ENCODE measurements around the gene CCDC82.
A peak's percentile ranks its signal among the peaks of the same experiment; 100 is the strongest.
"Not testable (repeated sequence)": the region's sequence is repeated elsewhere in the genome, so short reads cannot be mapped to it uniquely, and the experiment has no call there.

Gene CCDC82

GRCh38 chr11:96389720-96390487 is at the start of gene CCDC82, which contains the start of gene JRKL:
Gene CCDC82, minus strand, starts transcription at chr11:96389912. Its CDS starts 5,165 bp downstream, at chr11:96384747.
Gene JRKL, plus strand, starts transcription at chr11:96390013. Its CDS starts 637 bp downstream, at chr11:96390650.
- peak; percentile 99 for DNase-seq

GRCh38 chr11:96432654-96433053 is 42.9 kb upstream of the CCDC82 start:
- not testable (repeated sequence) for DNase-seq

DNA sequence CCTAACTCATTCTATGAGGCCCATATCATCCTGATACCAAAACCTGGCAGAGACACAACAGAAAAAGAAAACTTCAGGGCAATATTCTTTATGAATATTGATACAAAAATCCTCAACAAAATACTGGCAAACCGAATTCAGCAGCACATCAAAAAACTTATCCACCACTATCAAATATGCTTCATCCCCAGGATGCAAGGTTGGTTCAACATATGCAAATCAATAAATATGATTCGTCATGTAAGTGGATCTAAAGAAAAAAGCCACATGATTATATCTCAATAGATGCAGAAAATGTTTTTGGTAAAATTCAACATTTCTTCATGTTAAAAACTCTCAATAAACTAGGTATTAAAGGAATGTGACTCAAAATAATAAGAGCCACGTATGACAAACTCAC is 41.0 kb upstream of the CCDC82 start:
- no peak for DNase-seq

DNA sequence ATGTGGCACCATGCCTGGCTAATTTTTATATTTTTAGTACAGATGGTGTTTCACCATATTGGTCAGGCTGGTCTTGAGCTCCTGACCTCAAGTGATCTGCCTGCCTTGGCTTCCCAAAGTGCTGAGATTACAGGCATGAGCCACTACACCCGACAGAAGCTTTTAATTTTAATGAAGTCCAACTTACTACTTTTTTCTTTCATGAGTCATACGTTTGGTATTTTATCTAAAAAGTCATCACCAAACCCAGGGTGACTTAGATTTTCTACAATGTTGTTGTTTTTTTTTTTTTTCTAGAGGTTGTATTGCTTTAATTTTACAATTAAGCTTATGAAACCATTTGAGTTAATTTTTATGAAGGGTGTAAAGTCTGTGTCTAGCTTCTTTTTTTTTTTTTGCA is 35.0 kb upstream of the CCDC82 start:
- DNase-seq = no peak

DNA sequence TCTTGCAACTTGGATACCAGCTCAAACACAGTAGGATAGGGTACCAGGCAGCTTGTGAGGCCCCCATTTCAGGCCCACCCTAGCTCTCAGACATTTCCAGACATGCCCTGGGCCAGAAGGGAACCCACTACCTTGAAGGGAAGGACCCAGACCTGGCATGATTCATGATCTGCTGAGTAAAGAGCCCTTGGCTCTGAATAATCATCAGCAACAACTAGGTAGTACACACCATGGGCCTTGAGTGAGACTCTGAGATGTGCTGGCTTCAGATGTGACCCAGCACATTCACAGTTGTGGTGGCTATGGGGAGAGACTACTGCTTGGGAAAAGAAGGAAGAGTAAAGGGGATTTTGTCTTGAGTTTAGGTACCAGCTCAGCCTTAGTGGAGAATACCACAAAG is 23.7 kb upstream of the CCDC82 start:
- DNase-seq = no peak

DNA sequence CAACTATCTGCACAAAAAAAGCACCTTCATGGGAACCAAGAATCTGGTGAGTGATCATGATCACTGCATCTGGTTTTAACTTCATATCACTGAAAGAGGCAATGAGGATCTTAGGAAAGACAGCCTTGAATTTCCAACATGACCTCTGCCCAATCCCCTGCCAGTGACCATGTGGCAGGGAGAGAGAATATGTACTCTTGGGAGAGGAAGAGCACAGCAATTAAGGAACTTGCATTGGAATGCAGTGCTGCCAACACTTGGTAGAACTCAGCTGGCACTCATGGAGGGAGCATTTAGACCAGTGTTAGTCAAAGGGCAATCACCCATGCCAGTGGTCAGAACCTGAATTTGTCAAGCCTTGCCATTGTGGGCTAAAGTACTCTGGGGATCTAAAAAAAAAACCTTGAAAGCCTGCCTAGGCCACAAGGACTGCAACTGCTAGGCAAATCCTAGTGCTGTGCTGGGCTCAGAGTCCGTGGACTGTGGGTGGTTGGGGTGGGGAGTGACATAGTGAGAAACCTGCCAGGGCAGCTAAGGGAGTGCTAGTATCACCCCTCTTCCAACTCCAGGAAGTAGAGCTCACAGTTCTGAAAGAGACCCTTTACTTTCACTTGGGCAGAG is 23.2 kb upstream of the CCDC82 start:
- DNase-seq = no peak

- DNase-seq = not testable (repeated sequence)
Observed at GRCh38 chr11:96411412-96411811, 21.7 kb upstream of the CCDC82 start.

GRCh38 chr11:96400697-96401096 is 11.0 kb upstream of the CCDC82 start:
- DNase-seq = no peak

DNA sequence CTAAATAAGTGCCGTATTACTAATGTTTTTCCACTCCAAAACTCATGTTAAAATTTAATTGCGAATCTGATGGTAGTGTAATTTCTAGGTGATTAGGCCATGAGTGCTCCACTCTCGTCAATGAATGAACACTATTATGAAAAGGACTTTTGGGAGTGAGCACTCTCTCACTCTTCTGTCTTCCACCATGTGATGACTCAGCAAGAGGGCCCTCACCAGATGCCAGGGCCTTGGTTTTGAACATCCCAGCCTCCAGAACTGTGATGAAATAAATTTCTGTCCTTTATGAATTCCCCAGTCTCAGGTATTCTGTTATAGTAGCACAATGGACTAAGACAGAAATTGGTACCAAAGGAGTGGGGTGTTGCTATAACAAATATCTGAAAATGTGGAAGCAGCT is 8.2 kb upstream of the CCDC82 start:
- no peak for DNase-seq

GRCh38 chr11:96396637-96397036 is 6.9 kb upstream of the CCDC82 start:
- DNase-seq = no peak

- DNase-seq = no peak
Observed at GRCh38 chr11:96394773-96395172, 5.1 kb upstream of the CCDC82 start.

- no peak for DNase-seq
Observed at GRCh38 chr11:96393753-96394348, 4.1 kb upstream of the CCDC82 start.

GRCh38 chr11:96391698-96392307 is 2.1 kb upstream of the CCDC82 start:
- DNase-seq = no peak

- no peak for DNase-seq
Observed at GRCh38 chr11:96390488-96390792, 728 bp upstream of the CCDC82 start.

DNA sequence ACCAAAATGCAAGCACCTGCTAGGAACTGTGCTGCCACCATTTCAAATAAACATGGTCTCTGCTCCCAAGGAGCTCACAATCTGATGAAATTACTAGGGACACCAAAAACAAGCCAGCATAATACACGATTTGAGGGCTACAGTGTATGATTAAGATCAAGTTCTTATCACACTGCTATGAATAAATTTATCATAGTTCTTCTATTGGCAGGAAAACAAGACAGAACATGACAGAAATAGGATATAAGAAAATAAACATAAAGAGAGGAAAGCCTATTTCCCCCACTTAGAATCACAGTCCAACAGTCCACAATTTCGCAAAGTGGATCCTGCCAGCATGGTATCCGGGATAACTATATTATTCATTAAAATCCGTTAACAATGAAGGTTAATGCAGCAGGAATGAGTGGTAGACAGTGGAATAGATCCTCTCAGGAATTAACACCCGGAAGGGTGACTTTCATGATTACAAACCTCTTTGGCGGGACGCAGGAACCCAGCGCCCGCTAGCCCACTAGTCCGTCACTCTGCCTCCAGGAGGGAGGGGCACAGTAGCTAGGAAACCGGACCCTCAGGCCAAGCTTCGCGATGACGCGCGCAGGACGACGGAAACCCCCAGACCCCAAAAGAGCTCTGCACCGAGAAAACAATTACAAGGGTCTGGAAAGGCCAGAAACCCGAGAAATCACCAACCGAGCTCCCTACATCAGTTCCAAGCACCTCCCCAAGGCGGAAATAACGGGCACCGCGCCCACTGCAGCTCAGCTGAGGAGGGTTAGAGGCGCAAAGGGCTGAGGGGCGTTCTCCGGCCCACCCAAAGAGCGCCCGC is 607 bp downstream of the CCDC82 start:
- no peak for DNase-seq

DNA sequence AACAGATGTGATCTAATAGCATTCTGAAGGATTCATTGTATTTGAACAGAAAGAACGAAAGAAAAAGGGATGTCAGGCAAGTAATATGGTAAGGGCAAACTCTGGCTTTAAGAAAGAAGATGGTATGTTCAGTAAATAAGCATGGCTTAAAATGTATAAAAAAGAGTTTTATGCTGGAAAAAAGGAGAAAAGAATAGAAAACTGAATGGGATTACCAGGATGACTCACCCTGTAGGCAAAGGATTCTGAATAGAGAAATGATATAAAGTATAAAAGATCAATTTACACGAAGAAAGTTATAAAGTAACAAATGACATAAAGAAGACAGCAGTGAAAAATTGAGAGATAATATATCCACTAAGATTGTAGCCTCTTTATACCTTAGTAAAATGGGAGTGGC is 4.5 kb downstream of the CCDC82 start:
- DNase-seq = no peak

DNA sequence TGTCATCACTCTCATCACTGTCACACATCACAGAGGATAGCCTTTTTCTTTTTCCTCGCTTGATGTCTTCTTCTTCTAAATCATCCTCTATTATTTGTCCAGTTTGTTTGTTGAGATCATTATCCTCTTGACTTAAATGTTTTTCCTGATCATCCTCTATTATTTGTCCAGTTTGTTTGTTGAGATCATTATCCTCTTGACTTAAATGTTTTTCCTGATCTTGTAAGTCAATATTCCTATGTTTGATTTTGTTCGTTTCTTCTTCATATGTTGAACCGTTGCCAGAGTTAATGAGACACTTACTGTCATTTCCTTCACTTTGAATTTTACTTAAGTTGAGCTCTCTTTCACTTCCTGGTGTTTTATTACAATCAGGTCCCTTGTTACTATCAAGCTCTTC is 5.6 kb downstream of the CCDC82 start:
- no peak for DNase-seq

DNA sequence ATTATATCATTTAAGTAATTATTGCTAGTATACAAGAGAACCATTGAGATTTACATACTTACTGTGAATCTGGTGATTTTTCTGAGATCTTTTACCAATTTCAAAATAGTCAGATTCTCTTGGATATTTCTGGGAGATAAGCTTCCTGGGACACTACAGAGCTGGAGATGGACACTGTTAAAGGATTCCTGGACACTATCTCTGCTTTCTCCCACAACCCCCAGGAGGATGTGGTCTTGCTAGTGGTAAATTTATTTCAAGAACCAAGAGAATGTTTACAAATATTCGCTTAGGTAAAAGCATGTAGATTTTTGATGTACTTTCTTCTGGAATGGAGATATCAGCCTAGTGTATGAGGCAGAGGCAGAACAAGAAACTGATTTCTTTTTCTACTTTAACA is 12.9 kb downstream of the CCDC82 start:
- no peak for DNase-seq

- no peak for DNase-seq
Observed at GRCh38 chr11:96373826-96374225, 15.9 kb downstream of the CCDC82 start.

DNA sequence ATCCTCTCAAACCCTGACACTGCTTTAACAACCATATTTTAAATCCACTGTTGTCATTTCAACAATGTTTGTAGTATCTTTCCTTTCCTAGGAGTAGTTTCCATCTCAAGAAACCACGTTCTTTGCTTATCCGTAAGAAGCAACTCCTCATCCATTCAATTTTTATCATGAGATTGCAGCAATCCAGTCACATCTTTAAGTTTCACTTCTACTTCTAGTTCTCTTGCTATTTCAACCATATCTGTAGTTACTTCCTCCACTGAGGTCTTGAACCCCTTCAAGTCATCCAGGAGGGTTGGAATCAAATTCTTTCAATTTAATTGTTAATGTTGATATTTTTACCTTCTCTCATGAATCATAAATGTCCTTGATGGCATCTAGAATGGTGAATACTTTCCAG is 22.4 kb downstream of the CCDC82 start:
- DNase-seq = no peak

- DNase-seq = no peak
Observed at GRCh38 chr11:96366024-96366423, 23.7 kb downstream of the CCDC82 start.

DNA sequence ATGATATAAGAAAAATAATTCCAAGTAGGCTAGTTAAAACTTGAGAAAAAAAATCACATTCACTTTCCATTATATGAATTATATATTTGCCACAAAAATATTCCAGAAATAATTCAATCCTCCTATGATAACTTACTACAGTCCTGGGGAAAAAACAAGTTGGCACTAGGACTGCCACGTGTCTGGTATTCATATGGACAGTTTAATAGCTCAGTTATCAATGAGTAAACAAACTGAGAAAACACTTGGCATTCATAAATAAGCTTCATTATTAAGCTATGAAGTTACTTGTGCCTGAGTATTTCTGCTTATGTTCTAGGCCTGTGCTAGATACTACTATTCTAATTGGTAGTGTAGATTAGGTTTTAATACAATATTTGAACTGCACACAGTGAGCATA is 24.2 kb downstream of the CCDC82 start:
- no peak for DNase-seq

DNA sequence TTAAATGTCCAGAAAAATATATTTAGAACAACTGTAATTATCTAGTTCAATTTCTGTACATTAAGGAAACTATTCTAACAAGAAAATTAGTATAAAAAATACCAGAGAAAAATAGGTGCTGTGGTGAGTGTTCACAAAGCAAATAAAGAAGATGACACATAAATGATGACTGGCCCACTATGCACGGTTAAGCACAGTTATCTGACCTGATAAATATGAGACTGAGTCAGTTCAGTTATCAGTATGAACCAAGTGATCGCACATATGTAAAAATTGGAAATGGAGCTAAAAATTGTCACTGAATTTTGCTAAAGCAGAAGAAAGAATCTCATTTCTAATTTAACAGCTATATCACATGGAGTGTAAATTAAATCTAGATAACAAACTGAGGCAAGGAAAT is 27.9 kb downstream of the CCDC82 start:
- no peak for DNase-seq
